Measurements from ENCODE around the gene OR2Y1. TPM values are rescaled to one million over a fixed set of nuclear protein-coding genes. Genes with fewer than 3 reads are reported as not detected.

OR2Y1 gene
- total RNA-seq, 4 donors from 2014 or later, result not detected

DNA sequence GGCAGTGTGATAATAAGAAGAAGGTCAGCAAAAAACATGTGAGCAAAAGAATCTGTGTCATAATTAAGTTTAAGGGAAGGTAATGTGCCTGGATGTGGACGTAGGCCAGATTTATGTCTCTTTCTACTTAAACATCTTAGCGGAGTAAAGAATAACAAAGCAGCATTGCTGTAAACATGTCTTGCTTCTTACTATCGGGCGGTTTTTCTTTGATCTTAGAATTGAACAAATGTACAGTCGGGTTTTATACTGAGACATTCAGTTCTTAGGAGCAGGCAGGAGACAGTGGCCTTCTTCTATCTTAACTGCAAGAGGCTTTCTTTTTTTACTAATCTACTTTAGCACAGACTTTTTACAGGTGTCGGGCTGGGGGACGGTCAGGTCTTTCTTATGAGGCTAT lies 50.1 kb downstream of the OR2Y1 start:
- Histone ChIP-seq H3K27ac (no peak overlapping the region), H3K27me3 (peaks cover 63% of the 10 kb centered on the region), H3K9me3 (no peaks in the 10 kb centered on the region), H3K4me3 (no peak overlapping the region), H3K36me3 (no peaks in the 10 kb centered on the region), H3K4me1 (no peaks in the 10 kb centered on the region)
- WGBS, 2 donors (ENCODE audit: low coverage in 1 of 2), result 29 to 38% methylated on average over 7 of the region's 7 CpGs
- TF ChIP-seq POLR2AphosphoS5 (IDR thresholded peaks at IDR 0.05) (no peak), EP300 (IDR thresholded peaks at IDR 0.05) (no peak), POLR2A (IDR thresholded peaks at IDR 0.05) (no peak)
- TF ChIP-seq, protein P1, sequence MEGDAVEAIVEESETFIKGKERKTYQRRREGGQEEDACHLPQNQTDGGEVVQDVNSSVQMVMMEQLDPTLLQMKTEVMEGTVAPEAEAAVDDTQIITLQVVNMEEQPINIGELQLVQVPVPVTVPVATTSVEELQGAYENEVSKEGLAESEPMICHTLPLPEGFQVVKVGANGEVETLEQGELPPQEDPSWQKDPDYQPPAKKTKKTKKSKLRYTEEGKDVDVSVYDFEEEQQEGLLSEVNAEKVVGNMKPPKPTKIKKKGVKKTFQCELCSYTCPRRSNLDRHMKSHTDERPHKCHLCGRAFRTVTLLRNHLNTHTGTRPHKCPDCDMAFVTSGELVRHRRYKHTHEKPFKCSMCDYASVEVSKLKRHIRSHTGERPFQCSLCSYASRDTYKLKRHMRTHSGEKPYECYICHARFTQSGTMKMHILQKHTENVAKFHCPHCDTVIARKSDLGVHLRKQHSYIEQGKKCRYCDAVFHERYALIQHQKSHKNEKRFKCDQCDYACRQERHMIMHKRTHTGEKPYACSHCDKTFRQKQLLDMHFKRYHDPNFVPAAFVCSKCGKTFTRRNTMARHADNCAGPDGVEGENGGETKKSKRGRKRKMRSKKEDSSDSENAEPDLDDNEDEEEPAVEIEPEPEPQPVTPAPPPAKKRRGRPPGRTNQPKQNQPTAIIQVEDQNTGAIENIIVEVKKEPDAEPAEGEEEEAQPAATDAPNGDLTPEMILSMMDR (IDR thresholded peaks at IDR 0.05), result no peak
- no peak for ATAC-seq

Small RNA genes lying within 50 kb of the gene (small RNA-seq; reads per million reads assigned to genes)
- gene RNU1-17P, result 0 to 0.13 (median 0) reads per million in 4 donors

Other genes with a start within 250 kb of the OR2Y1 start
- 10 to 100 TPM; 15.8 to 25.7 (median 24.1) TPM for gene CNOT6, start 245.7 kb downstream of the OR2Y1 start, total RNA-seq
- 10 to 100 TPM in 1 of 4 donors, not detected in 3; 78.4 TPM for gene SCGB3A1, start 148.6 kb downstream of the OR2Y1 start, total RNA-seq
- gene FLT4, start 90.5 kb downstream of the OR2Y1 start, total RNA-seq, result 10 to 100 TPM in 2 of 4 donors, 1 to 10 TPM in 2; 7.6 to 15.2 (median 10.4) TPM
- 100 to 1,000 TPM; 122 to 196 (median 159) TPM for gene MGAT1, start 62.7 kb upstream of the OR2Y1 start, total RNA-seq
- gene ZFP62, start 121.2 kb upstream of the OR2Y1 start, total RNA-seq, result 10 to 100 TPM; 19.1 to 34.9 (median 21.4) TPM
- 1 to 10 TPM in 1 of 4 donors, under 1 TPM in 1, not detected in 2; 0.81 to 1.1 TPM for gene BTNL8, start 159.1 kb upstream of the OR2Y1 start, total RNA-seq
- not detected for gene BTNL3, start 248.8 kb upstream of the OR2Y1 start, total RNA-seq

Measured in gastroesophageal sphincter (tissue), 4 donors.